ENCODE measurements around the gene ZFAND5.

ZFAND5 gene, protein sequence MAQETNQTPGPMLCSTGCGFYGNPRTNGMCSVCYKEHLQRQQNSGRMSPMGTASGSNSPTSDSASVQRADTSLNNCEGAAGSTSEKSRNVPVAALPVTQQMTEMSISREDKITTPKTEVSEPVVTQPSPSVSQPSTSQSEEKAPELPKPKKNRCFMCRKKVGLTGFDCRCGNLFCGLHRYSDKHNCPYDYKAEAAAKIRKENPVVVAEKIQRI

DNA sequence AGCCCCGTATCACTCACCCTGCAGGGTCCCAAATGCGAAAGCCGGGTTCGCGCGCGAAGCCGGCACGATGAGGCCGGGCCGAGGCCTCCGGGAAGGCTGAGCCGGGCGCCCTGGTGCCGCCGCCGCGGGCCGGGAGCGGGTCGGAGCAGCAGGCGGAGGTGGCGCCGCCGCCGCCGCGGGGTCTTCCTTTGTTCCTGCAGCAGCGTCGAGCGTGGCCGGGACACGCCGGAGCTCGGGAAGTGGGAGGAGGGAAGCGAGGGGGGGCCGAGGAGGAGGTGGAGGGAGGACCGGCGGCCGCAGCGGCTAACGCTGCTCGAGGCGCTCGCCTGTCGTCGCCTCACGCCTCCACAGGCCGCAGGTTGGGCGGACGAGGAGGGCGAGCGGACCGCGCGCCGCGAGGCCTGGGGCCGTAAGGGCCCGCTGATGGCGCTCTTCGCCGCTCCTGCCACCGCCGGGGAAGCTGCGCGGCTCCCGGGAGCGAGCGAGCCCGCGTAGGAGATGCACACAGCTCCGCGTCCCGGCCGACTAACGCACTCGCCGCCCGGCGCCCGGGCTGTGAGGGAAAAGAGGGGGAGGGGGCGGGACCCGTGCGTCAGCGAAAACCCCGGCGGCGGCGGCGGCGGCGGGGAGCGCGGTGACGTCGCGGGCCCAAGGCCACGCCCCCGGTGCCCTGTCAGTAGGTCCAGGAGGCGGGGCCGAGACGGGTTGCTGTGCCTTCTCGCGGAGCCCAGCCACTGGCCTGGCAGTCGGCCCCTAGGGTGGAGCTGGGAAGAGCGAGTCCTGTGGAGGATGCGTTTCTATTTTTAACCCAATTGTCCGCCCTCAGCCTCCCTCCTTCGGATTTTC, at the start of gene ZFAND5:
ZFAND5 (minus strand) TSS at position 530 of the 846 bp plus-strand sequence. CDS start 4,430 bp downstream, outside the sequence.
- peak; percentile 94 to 97 for DNase-seq

DNA sequence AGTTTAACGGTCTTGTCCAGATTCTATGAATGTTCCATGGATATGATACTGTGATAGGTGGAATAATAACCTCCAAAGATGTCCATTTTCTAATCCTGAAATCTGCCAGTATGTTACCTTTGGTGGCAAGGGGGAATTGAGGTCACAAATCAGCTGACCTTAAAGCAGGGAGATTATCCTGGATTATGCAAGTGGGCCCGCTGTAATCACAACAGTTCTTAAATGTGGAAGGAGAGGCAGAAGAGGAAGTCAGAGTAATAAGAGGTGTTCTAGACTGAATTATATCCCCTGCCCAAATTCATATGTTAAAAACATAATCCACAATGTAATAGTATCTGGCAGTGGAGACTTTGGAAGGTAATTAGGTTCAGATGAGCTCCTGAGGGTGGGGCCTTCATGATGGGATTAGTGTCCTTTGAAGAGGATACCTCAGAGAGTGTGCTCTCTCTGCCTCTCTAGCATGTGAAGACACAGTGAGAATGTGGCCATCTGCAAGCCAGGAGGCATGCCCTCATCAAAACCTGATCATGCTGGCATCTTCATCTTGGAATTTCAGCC, 47.6 kb upstream of the ZFAND5 start:
- no peak for DNase-seq

DNA sequence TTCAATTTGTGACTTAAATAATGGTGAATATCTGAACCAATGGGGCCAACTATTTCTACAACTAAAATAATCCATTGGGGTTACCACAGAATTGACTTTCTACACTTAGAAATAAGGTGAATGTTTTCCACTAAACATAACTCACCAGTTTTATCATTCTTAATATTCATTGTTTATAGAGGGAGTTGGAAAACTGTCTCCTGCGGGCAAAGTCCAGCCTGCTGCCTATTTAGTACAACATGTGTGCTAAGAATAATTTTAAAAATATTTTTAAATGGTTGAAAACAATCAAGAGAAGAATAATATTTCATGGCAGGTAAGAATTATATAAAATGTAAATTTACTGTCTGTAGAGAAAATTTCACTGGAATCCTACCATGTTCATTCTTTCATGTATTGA, 45.2 kb upstream of the ZFAND5 start:
- no peak for DNase-seq

DNA sequence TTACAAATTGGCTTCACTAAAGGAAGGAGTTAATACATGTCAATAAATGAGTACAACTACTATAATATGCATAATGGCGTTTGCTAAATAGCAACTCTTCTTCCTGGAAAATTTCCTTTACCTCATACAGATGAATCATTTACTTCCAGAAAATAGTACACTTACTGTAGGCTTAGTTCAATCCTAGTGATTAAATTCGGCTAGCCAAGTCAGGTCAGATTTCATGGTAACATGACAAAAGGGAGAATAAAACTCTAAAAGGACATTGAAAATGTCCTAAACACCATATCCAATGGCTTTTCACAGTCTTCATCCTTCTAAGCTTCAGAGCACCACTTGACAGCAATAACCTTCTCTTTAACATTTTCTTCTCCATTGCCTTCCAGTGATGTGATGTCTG, 42.1 kb upstream of the ZFAND5 start:
- no peak for DNase-seq

DNA sequence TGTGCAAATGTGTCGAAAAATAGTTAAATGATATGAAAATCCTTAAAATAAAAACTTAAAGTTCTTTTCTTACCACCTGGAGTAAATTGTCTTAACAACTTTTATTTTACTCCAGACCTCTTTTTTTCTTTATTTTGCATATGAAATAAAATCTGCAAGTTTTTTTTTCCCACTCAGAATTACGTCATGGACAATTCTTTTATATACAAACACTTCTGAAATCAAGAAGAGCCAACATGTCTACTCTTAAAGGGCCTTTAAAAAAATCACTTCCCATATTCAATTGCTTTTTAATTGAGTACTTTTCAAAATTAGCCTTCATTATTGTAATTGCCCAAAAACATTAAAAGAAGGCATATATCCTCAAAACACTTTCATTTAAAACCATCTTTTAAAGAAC, 37.7 kb upstream of the ZFAND5 start:
- no peak for DNase-seq

DNA sequence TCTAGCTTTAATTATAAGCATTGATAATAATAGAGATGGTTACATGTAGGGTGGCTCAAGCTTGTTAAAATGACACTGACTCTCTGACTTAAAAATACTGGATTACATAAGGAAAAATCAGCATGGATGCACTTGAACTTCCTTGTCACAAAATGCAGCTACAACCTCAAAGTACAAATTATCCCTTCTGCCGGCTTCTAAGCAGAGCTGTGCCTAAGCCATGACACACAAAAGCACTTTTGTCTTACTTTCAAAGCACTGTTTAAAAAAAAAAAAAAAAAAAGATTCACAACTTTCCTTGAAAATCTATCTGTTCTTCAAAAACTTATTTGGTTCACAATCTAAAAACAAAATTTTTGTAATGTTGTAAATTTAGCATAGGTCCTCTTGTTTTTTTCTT, 36.4 kb upstream of the ZFAND5 start:
- no peak for DNase-seq

DNA sequence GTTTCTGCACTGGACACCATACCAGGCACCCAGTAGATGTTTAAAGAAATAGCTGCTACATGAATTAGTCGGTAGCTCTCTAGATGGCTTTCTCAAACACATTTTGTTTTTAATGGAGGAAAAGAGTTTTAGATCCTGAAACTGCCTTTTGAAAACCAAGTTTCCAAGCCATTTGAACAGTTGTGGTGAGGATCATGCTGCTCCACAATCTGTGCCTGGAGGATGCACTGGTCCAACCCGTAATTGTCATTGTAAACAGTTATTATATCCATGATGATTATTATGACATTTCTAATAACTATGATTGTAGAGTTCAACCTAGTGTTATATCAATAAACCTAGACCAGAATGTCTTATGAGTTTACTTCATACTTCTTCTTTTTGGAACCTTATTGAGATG, 35.9 kb upstream of the ZFAND5 start:
- no peak for DNase-seq

DNA sequence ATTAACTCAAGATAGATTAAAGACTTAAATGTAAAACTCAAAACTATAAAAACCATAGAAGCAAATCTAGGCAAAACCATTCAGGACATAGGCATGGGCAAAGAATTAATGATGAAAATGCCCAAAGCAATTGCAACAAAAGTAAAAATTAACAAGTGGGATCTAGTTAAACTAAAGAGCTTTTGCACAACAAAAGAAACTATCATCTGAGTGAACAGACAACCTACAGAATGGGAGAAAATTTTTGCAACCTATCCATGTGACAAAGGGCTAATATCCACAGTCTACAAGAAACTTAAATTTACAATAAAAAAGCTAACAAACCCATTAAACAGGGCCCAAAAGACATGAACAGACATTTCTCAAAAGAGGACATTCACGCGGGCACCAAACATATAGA, 34.4 kb upstream of the ZFAND5 start:
- DNase-seq = no peak

DNA sequence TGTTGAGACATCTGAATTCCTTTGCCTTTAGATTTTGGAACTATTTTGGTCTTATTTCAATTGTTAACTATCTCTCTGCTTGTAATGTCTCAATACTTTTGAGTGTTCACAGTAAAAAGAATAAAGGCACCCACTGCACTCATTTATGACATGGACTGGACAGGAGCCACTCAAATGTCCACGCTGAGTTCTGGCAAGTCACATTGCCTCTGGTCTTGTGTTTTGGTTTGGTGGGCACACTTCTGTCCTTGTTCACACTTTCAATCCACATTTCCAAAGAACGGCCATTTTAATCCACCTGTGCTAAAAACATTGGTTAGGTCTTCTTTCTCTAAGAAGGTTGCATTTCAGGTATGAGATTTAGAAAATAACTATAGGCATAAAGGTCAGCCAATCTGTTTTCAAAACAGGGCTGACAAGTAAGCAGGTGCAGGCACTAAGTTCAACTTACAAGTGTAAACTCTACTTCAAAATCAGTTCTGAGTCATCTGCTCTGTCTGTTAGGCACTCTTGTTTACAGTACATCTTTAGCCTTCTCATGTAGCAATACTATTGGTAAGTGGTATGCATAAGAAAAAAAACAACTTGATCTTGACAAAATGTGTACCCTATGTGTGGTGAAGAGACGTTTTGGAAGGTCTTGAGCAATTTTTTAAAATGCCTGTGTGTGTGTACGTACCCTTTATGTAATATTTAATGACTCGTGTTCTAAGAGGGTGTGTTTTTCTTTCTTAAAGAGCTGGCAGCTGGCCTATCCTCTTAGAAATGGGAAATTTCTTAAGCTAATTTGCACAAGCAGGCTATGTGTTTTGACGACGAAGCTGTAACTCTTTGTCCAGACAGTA, 31.5 kb upstream of the ZFAND5 start:
- DNase-seq = peak in 1 of 2 experiments; percentile 14

DNA sequence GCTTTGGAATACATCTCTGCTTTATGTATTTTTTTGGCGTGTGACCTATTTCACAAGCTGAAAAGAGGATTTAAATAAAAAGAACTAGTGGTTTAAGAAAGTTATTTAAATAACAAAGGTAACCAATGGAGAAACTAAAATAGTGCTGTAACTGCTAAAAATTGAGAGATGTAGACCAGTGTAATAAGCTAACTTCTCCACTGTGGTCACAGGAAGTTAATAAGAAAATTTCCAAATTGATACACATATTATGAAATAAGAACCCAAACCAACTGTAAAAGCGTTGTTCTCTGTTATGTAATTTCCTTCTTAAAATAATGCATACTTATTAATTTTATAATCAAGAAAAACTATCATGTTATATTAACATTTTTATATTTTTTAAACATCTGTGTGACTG, 29.1 kb upstream of the ZFAND5 start:
- DNase-seq = no peak

DNA sequence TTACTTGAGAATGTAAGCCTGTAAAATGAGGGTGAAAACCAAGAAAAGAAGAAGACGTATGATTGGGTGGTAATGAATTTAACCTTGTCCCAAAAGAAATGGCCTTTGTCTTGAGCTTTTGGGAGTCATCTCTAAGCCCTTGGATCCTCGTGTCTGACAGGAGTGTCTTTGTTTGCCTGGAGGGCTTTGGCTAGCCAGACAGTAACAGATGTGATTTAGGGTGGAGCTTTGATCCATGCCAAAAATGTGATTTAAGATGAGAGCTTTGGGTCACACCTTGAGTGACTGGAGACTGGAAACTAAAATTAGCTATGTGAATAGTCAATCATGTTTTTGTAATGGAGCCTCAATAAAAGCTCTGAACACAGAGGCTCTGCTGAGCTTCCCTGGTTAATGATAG, 25.9 kb upstream of the ZFAND5 start:
- no peak for DNase-seq

DNA sequence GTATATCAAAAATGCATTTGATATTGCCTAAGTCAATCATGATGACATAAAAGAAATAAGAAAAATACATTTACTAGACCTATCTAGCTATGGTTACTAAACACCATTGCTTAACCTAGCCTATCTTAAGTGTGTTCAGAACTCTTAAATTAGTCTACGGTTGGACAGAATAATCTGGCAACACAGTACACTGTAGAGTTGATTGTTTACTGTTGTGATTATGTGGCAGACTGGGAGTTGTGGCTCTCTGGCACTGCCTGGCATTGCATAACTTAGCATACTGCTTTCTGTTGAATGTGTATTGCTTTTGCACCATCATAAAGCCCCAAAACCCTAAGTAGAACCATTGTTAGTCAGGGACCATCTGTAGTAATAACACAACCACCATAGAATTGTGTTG, 21.2 kb upstream of the ZFAND5 start:
- DNase-seq = no peak

DNA sequence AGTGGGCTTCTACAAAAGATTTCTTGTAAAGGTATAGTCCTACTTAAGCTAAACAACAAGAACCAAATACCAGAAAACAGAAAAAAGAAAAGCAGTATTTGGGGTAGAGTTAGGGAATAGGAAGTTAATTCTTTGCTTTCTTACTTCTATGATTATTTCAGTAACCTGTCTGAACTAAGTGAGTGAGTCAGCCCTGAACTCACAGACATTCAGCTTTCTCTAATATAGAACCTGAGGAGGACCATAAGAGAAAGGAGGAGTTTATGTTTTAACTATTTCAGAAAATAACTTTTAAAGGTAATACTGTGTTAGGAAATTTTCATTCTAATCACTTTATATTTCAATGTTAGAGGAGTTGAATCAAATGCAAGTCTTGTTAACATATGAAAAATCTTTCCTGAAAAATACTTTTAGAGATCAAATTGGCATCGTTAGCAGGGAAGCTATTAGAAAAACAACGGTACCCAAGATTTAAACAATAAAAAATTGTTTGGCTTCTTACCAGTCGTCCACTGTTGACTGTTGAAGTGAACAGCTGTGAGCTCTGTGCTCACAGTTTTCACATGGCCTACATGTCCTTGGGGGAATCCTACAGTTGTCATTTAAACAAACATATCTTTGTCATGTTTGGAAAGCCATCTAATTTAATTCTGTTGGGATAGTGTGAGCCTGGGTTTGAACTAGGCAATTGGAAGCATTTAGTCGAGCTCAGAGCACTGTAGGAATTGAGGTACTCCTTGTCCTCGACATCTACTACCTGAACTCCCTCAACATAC, 19.9 kb upstream of the ZFAND5 start:
- DNase-seq = no peak

DNA sequence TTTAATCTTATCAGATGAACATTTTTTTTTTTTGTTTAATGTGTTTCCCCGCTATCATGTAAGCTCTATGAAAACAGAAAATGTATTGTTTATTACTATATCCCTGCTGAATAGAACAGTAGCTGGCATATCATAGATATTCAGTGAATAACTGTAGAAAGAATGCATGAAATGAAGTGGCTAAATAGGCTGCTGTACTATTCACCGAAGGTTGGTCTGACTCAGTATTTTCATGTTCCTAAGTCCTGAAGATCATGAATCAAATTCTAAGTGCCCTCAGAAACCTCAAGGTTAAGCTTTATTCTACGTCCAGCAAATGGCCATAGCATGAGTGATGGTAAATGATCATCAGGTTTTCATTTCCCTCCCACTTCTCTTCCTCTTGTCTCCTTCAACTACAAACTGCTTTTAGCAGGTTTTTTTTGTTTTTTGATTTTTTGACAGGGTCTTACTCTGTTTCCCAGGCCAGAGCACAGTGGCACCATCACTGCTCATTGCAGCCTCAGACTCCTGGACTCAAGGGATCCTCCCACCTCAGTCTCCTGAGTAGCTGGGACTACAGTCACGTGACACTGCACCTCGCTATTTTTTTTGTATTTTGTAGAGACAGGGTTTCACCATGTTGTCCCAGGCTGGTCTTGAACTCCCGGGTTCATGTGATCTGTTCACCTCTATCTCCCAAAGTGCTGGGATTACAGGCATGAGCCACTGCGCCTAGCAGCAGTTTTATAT, 19.1 kb upstream of the ZFAND5 start:
- DNase-seq = no peak

DNA sequence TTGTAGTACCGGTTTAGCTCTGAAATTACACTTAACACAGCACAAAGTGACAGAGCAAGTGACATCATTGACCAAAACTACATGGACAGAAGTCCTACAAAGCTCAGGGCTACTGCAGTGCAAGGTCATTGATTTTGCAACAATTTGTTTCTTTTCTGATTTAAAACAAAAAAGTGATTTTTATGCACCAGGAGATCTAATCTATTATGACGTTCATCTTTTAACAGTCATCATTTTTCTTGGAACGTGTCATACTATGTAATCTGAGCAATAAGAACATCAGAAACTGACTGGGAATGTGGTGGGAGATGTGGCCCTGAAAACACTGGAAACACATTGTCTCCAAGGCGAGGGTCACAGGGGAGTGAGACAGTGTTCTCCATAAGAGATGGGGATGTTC, 17.4 kb upstream of the ZFAND5 start:
- no peak for DNase-seq

DNA sequence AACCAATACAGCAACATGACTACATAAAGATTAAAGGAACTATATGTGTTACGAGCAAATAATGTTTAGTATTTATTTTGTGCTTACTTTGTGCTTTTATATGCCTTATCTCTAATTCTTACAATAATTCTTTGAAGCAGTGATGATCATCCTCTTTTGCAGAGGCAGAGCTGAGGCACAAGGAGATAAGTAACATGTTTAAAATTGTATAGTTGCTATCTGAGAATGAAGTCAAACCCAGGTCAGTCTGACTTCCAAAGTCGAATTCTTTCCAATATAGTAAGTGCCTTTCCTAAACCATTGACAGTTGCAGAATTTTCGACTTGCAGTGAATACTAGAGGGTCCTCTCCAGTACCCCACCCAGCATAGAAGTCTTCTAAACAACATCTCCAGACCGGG, 12.0 kb upstream of the ZFAND5 start:
- no peak for DNase-seq

DNA sequence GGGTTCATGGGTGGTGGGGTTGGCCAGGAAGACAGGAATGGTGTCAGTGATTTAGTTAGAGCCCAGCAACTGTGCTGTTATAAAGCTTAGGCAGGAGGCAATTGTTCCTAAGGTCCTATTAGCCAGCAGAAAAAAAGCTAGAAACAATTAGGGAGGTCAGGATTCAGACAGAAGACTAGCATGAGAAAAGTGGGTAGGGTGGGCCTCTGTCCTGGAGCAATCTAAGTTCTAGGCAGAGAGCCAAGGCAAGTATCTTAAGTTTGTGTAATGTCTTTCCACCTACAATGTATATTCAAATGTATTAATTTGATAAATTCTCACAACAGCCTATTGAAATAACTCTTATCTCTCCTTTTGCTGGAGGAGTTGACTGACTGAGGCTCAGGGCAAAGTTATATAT, 6.1 kb upstream of the ZFAND5 start:
- no peak for DNase-seq

DNA sequence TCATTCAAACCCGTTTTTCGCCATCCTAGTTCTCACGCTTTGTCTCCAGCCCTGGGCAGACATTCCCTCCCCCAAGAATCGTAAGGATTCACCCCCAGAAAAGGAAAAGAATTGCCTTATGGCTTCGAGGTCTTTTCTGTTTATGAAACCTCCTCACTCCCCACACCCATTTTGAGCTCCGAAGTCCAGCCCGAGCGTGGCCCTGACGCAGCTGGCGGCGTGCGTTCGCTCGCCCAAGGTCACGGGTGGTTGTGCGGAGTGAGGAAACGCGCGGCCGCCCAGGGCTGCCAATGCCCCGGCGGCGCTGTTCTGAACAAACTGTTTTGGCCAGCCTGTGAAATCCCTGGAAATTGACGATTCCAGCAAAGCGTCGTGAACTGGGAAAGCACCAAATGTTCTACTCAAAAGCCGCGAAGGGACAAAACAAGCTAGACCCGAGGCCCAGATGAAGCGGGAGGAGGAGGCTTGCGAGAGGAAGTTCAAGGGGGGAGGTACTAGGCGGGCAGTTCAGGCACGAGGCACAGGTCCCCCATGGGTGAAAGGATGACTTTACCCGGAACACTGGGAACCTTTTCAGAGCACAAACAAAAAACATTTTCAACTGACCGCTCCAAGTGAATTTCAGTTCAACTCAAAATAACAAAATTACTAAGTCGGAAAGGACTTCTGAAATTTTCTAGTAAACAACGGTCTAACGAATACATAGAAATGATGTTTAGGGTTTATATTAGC, 683 bp upstream of the ZFAND5 start:
- DNase-seq = peak; percentile 63 to 85

DNA sequence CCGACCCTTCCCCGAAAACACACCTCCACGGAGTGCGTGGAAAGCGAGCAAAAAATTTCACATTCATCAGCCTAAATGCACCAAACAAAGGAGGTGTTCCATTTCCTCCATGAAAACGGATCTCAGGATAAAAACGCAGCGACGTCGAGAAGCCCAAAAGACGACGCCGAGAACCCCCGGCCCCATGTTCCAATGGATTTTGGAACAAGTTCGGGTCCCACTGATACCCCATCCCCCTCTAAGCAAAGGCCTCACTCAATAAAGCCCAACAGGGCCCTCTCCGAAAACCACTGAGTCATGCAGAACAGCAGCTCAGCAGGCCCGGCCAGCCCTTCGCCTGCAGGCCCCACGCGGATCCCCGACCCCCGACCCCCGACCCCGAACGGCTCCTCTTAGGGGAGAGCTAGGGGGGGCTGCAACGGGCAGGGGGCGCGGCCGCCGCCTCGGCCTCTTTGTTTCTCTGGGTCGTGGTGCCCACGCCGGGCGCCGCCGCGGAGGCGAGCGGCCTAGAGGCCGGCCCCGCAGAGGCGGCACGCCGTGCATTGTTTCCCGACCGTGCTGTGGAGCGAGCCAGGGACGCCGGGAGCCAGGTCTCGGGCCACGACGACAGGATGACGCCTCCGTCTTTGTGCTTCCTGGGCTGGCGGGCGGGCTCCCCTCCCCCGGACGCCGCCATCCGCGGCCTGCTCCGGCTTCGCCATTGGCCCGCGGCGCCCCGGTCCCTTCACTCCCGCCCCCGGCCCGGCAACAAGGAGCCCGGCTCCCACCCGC, 915 bp downstream of the ZFAND5 start:
- peak in 1 of 2 experiments; percentile 33 for DNase-seq

DNA sequence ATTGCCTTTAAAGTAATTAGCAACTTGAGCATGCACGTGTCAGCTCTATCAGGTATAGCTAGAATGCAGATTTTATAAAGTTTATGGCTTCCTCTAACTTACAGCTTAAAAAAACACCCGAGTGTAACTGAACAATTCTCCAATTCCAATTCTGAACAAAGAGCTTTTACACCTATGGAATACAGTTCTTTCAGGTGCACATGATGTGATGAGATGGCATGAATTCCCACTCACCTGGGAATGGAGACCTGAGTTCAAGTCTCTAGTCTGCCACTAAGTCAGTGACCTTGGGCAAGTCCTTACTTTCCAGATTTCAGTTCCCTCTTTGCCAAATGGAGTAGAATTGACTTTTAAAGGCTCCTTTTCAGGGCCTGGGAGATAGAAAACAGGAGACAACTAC, 1.8 kb downstream of the ZFAND5 start:
- DNase-seq = no peak

Measured in SW 1271 (cell line).